Esophagus muscularis mucosa (tissue), 4 donors: ENCODE results near the gene DCC. TPM values are rescaled to one million over a fixed set of nuclear protein-coding genes. Genes with fewer than 3 reads are reported as not detected.

ENCODE experiments used
- DNase-seq: peaks from one replicate; pipeline ENCODE4 v3.0.0-alpha.2; 2017; ENCODE audit errors: extremely low spot score
- H3K27ac ChIP-seq, 4 donors: fragments of 200-600 bp; sonication (generic); replicated peaks in 1 of 4; 1 replicate in 3 of 4; 2 replicates in 1 of 4; pipeline ENCODE4 v1.5.1; 2016 to 2019; ENCODE audit warnings: mild to moderate bottlenecking in 1 of 4
- H3K27me3 ChIP-seq, 4 donors: fragments of 200-600 bp; sonication (generic); one replicate each; pipeline versions ENCODE4 v1.5.1 to v1.6.0; 2016 to 2019
- H3K36me3 ChIP-seq, 4 donors: fragments of 200-600 bp; sonication (generic); one replicate each; pipeline ENCODE4 v1.5.1; 2016 to 2019
- H3K4me1 ChIP-seq, 4 donors: fragments of 200-600 bp; sonication (generic); one replicate each; pipeline ENCODE4 v1.5.1; 2016 to 2019
- H3K4me3 ChIP-seq, 4 donors: fragments of 200-600 bp; sonication (generic); 1 replicate in 2 of 4; 2 replicates in 2 of 4; pipeline ENCODE4 v1.5.1; 2016 to 2019; ENCODE audit warnings: mild to moderate bottlenecking in 4 of 4, moderate library complexity in 1 of 4
- H3K9me3 ChIP-seq, 4 donors: fragments of 200-600 bp; sonication (generic); 1 replicate in 3 of 4; 2 replicates in 1 of 4; pipeline ENCODE4 v1.5.1; 2016 to 2019
- EP300 ChIP-seq: sonication (generic); formaldehyde crosslinking; IDR thresholded peaks from one replicate; pipeline ENCODE4 v1.6.1; 2017; ENCODE audit warnings: antibody characterized with exemption
- POLR2A ChIP-seq: fragments of 450-650 bp; IDR thresholded peaks from one replicate; pipeline ENCODE4 v1.6.1; 2017; ENCODE audit warnings: antibody characterized with exemption, moderate library complexity, mild to moderate bottlenecking, low read depth
- POLR2AphosphoS5 ChIP-seq, 2 donors: sonication (generic); formaldehyde crosslinking; IDR thresholded peaks; one replicate each; pipeline ENCODE4 v1.6.1; 2017; ENCODE audit warnings: antibody characterized with exemption in 2 of 2
- WGBS: methylation state at CpG from one replicate; pipeline ENCODE4 v1.1.5; 2018; 5-methylcytosine and 5-hydroxymethylcytosine counted together
- intact Hi-C: fragments of 100-400 bp; cut with DNase I; formaldehyde crosslinking; loops from one replicate; pipeline ENCODE4 v1.15.1; 2023
- small RNA-seq, 3 donors: library from RNA; depleted of rRNA; stranded (forward); fragments of <200 nt; gene quantifications; one replicate each; pipeline ENCODE3, GENCODE V24; 2016
- total RNA-seq, 4 donors: library from RNA; depleted of rRNA; stranded (reverse); fragments of >200 nt; gene quantifications; one replicate each; pipeline versions ENCODE4 v1.1.0 to v1.2.1, GENCODE V29; 2016
- TF ChIP-seq, protein P1 (sequence below), 3 experiments: fragments of 200-600 bp in 2 of 3; fragments of 450-650 bp in 1 of 3; sonication (generic) in 2 of 3; IDR thresholded peaks; one replicate each; pipeline ENCODE4 v1.5.1; 2017 to 2019; ENCODE audit warnings: antibody characterized with exemption in 3 of 3, mild to moderate bottlenecking in 2 of 3, moderate library complexity in 1 of 3

Gene DCC
- total RNA-seq, 4 donors from 2014 or later, result 0.46 to 0.99 (median 0.83) TPM; not detected in 1

DNA sequence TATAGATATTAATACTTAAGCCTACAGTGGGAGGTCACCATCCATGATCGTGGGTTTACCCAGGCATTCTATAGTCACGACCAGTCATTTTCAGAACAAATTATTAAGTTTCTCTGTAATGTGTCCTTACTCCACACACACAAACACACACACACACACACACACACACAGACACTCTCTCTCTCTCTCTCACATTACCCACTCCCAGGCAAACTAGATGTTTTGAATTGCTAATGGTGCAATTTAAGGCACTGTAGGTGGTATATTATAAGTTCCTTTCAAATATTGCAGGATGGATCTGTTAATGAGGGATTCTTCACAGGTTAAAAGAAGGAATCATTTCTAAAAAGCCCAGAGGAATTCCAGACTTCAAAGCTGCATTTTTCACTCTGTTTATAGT, 1226.6 kb downstream of the DCC start:
- intact Hi-C loops, result loop anchor here (10.0 kb wide), 1 partner anchor 558 kb away; no protein-coding TSS in a partner anchor
- WGBS, result 88% methylated on average over 2 of the region's 2 CpGs

DNA sequence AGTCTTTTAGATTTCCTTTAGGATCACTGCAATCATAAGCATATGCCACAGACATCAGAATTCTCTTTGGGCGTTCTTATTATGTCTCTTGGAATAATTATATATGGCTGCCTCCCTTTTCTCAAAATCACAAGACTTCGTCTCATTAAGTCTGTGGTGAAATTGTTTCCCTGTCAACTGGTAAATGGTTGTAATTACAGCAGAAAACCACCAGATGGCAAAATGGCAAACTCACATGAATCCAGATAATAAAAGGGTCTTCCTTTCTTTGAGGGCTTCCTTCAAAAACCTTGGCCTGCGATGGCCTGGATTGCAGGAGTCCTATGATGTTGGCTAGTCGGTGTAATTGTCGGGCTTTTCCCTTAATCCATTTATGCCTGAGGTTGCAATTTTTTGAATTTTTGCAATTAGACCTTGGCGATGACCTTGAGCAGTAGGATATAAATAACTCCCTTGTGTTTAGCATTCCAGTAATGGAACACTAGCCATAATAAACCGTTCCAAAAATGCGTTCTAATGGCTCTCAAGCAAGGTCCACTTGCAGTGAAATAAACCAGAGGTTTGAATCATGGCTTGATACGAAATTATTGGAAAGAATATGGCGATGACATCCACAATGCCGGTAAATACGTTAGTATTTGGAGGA, 1228.1 kb downstream of the DCC start:
- intact Hi-C loops, result loop anchor here (10.0 kb wide), 1 partner anchor 557 kb away; no protein-coding TSS in a partner anchor
- Histone ChIP-seq H3K36me3 (no peaks in the 10 kb centered on the region), H3K4me1 (peaks cover 0 to 6% (median 0%) of the 10 kb centered on the region in 4 donors), H3K4me3 (no peak overlapping the region), H3K27me3 (no peaks in the 10 kb centered on the region), H3K9me3 (no peaks in the 10 kb centered on the region), H3K27ac (no peak overlapping the region)
- WGBS, result 57% methylated on average over 12 of the region's 12 CpGs
- DNase-seq, result no peak
- TF ChIP-seq, protein P1, sequence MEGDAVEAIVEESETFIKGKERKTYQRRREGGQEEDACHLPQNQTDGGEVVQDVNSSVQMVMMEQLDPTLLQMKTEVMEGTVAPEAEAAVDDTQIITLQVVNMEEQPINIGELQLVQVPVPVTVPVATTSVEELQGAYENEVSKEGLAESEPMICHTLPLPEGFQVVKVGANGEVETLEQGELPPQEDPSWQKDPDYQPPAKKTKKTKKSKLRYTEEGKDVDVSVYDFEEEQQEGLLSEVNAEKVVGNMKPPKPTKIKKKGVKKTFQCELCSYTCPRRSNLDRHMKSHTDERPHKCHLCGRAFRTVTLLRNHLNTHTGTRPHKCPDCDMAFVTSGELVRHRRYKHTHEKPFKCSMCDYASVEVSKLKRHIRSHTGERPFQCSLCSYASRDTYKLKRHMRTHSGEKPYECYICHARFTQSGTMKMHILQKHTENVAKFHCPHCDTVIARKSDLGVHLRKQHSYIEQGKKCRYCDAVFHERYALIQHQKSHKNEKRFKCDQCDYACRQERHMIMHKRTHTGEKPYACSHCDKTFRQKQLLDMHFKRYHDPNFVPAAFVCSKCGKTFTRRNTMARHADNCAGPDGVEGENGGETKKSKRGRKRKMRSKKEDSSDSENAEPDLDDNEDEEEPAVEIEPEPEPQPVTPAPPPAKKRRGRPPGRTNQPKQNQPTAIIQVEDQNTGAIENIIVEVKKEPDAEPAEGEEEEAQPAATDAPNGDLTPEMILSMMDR (IDR thresholded peaks at IDR 0.05), result peak in 2 of 3 experiments; percentile 37 to 47
- TF ChIP-seq EP300 (no peak), POLR2AphosphoS5 (IDR thresholded peaks at IDR 0.05) (no peak), POLR2A (no peak)

More for the DNA sequence above, 1226.6 kb downstream of the DCC start:
- Histone ChIP-seq H3K36me3 (no peaks in the 10 kb centered on the region), H3K27me3 (no peaks in the 10 kb centered on the region), H3K4me3 (no peak overlapping the region), H3K4me1 (peaks cover 0 to 6% (median 0%) of the 10 kb centered on the region in 4 donors), H3K9me3 (no peaks in the 10 kb centered on the region), H3K27ac (no peak overlapping the region)
- no peak for TF ChIP-seq POLR2AphosphoS5 (IDR thresholded peaks at IDR 0.05)
- TF ChIP-seq EP300, result no peak
- TF ChIP-seq, protein P1 (IDR thresholded peaks at IDR 0.05), result no peak
- TF ChIP-seq POLR2A, result no peak
- no peak for DNase-seq

Small RNA genes lying within 50 kb of the gene (small RNA-seq; reads per million reads assigned to genes)
- 0 reads per million in 3 donors for gene AC011155.1
- gene MIR4528, result 0 reads per million in 3 donors
